ENCODE data around the gene ADGRB3. TPM values are rescaled to one million over a fixed set of nuclear protein-coding genes. Genes with fewer than 3 reads are reported as not detected.

The ADGRB3 gene
- total and polyA plus RNA-seq, 2 donors (not counting 1 experiment from before 2014, with no cell fraction given): not detected

- no CpG with 5 or more reads among the region's 3 CpGs for WGBS (ENCODE audit: insufficient coverage)
- ChIA-PET CTCF (no interaction called here), POLR2A (no interaction called here)
- H3K79me2 ChIP-seq (ENCODE audit: control insufficient read depth, insufficient read depth, low read length): no peaks in the 10 kb centered on the region
- no peak overlapping the region for H3K4me3 ChIP-seq (ENCODE audit: control extremely low read depth in 1 of 5, extremely low read depth in 1 of 5, insufficient read depth in 1 of 5, low read depth in 2 of 5, low read length in 4 of 5)
- intact Hi-C loops (cut with micrococcal nuclease): no loop called here
- H3K4me1 ChIP-seq (ENCODE audit: control insufficient read depth in 2 of 2, insufficient read depth in 2 of 2, low read length in 2 of 2): no peaks in the 10 kb centered on the region
- H3K4me2 ChIP-seq (replicated peaks; ENCODE audit: low read depth, low read length, poor library complexity, severe bottlenecking): no peak overlapping the region
- H3K9me3 Mint-ChIP-seq (ENCODE audit: insufficient read depth): no peaks in the 10 kb centered on the region
- H3K4me1 Mint-ChIP-seq: no peaks in the 10 kb centered on the region
- H3K4me3 Mint-ChIP-seq: no peak overlapping the region
- no peak overlapping the region for H2AFZ ChIP-seq (ENCODE audit: insufficient read depth, low read depth, low read length, poor library complexity, severe bottlenecking)
- H3K9ac ChIP-seq (ENCODE audit: low read length): no peak overlapping the region
- TF ChIP-seq EZH2 (IDR thresholded peaks at IDR 0.05; ENCODE audit: borderline replicate concordance, insufficient read depth, low read depth, low read length, poor library complexity, severe bottlenecking) (no peak), CTCF (IDR thresholded peaks at IDR 0.05) (no peak)
- H3K27ac Mint-ChIP-seq: no peak overlapping the region
- no peak overlapping the region for H3K27ac ChIP-seq (ENCODE audit: low read length in 2 of 2)
- DNase-seq (no peak), ATAC-seq (ENCODE audit: low read depth) (no peak)
- H3K27me3 Mint-ChIP-seq: no peaks in the 10 kb centered on the region
- no peaks in the 10 kb centered on the region for H3K9me3 ChIP-seq (ENCODE audit: control extremely low read depth in 1 of 3, control insufficient read depth in 2 of 3, insufficient read depth in 1 of 3, low read length in 2 of 3)
- no peaks in the 10 kb centered on the region for H3K27me3 ChIP-seq (replicated peaks in 1 of 4; ENCODE audit: control extremely low read depth in 1 of 4, control insufficient read depth in 3 of 4, insufficient read depth in 4 of 4, low read length in 3 of 4)
- no peaks in the 10 kb centered on the region for H3K36me3 ChIP-seq (replicated peaks in 1 of 2; ENCODE audit: control extremely low read depth in 1 of 2, control insufficient read depth in 1 of 2, extremely low read depth in 1 of 2, insufficient read depth in 2 of 2, low read length in 1 of 2)
- H4K20me1 ChIP-seq (ENCODE audit: control insufficient read depth, insufficient read depth, low read length, poor library complexity, severe bottlenecking): no peaks in the 10 kb centered on the region
Observed at GRCh38 chr6:69422475-69422874, 787.4 kb downstream of the ADGRB3 start.

- TF ChIP-seq EZH2 (IDR thresholded peaks at IDR 0.05; ENCODE audit: borderline replicate concordance, insufficient read depth, low read depth, low read length, poor library complexity, severe bottlenecking) (no peak), CTCF (IDR thresholded peaks at IDR 0.05) (no peak)
- Histone ChIP-seq H3K4me1 (ENCODE audit: control insufficient read depth in 2 of 2, insufficient read depth in 2 of 2, low read length in 2 of 2) (no peaks in the 10 kb centered on the region), H4K20me1 (ENCODE audit: control insufficient read depth, insufficient read depth, low read length, poor library complexity, severe bottlenecking) (no peaks in the 10 kb centered on the region), H3K27ac (ENCODE audit: low read length in 2 of 2) (no peak overlapping the region), H3K36me3 (replicated peaks in 1 of 2; ENCODE audit: control extremely low read depth in 1 of 2, control insufficient read depth in 1 of 2, extremely low read depth in 1 of 2, insufficient read depth in 2 of 2, low read length in 1 of 2) (no peaks in the 10 kb centered on the region), H2AFZ (ENCODE audit: insufficient read depth, low read depth, low read length, poor library complexity, severe bottlenecking) (no peak overlapping the region), H3K9me3 (ENCODE audit: control extremely low read depth in 1 of 3, control insufficient read depth in 2 of 3, insufficient read depth in 1 of 3, low read length in 2 of 3) (no peaks in the 10 kb centered on the region), H3K79me2 (ENCODE audit: control insufficient read depth, insufficient read depth, low read length) (no peaks in the 10 kb centered on the region), H3K4me3 (ENCODE audit: control extremely low read depth in 1 of 5, extremely low read depth in 1 of 5, insufficient read depth in 1 of 5, low read depth in 2 of 5, low read length in 4 of 5) (no peak overlapping the region), H3K4me2 (replicated peaks; ENCODE audit: low read depth, low read length, poor library complexity, severe bottlenecking) (no peak overlapping the region), H3K9ac (ENCODE audit: low read length) (no peak overlapping the region), H3K27me3 (replicated peaks in 1 of 4; ENCODE audit: control extremely low read depth in 1 of 4, control insufficient read depth in 3 of 4, insufficient read depth in 4 of 4, low read length in 3 of 4) (no peaks in the 10 kb centered on the region)
- H3K4me1 Mint-ChIP-seq: no peaks in the 10 kb centered on the region
- POLR2A ChIA-PET: no interaction called here
- DNase-seq: no peak
- intact Hi-C loops (cut with micrococcal nuclease): no loop called here
- ATAC-seq (ENCODE audit: low read depth): no peak
- CTCF ChIA-PET: no interaction called here
- H3K4me3 Mint-ChIP-seq: no peak overlapping the region
- H3K27me3 Mint-ChIP-seq: no peaks in the 10 kb centered on the region
- H3K9me3 Mint-ChIP-seq (ENCODE audit: insufficient read depth): no peaks in the 10 kb centered on the region
- WGBS (ENCODE audit: insufficient coverage): no CpG with 5 or more reads among the region's 3 CpGs
- no peak overlapping the region for H3K27ac Mint-ChIP-seq
Observed at GRCh38 chr6:69423785-69424184, 788.7 kb downstream of the ADGRB3 start.
